HEK293 (cell line): ENCODE data around the gene PRLR.

Experiments
- CTCF ChIA-PET: fragments of 350-600 bp; formaldehyde crosslinking; extraction: SDS; loops from one replicate; lab custom pipeline; 2021; ENCODE audit warnings: antibody characterized with exemption; lab: Yijun Ruan, JAX
- POLR2A ChIA-PET: fragments of 300-600 bp; formaldehyde crosslinking; extraction: SDS; loops from one replicate; lab custom pipeline; 2020; ENCODE audit warnings: antibody characterized with exemption, inconsistent platforms; lab: Yijun Ruan, JAX
- H3K27ac ChIP-seq: fragments of 200-500 bp; sonication (Bioruptor generic); 2 replicates; pipeline ENCODE4 v1.5.1; 2014; ENCODE audit warnings: low read depth, low read length, control low read depth, inconsistent platforms; ENCODE audit errors: extremely low read depth
- H3K36me3 ChIP-seq, 2 experiments: fragments of 200-500 bp in 1 of 2; sonication (Bioruptor generic) in 1 of 2; 1 replicate in 1 of 2; 2 replicates in 1 of 2; pipeline ENCODE4 v1.5.1; 2014 to 2017; ENCODE audit warnings: inconsistent platforms in 2 of 2, low read length in 2 of 2; ENCODE audit not compliant: control insufficient read depth in 2 of 2, insufficient read depth in 1 of 2
- H3K4me1 ChIP-seq: fragments of 200-500 bp; sonication (Bioruptor generic); 2 replicates; pipeline ENCODE4 v1.5.1; 2014; ENCODE audit warnings: mild to moderate bottlenecking, low read length, inconsistent platforms; ENCODE audit not compliant: control insufficient read depth, insufficient read depth
- H3K4me3 ChIP-seq: 2 replicates; pipeline ENCODE4 v1.5.1; 2011; ENCODE audit warnings: low read depth, mild to moderate bottlenecking, control low read depth, low read length, moderate library complexity
- H3K9me3 ChIP-seq: fragments of 200-500 bp; sonication (Bioruptor generic); 2 replicates; pipeline ENCODE4 v1.5.1; 2014; ENCODE audit warnings: low read depth, low read length, inconsistent platforms; ENCODE audit not compliant: control insufficient read depth, insufficient read depth
- ELK4 ChIP-seq: IDR thresholded peaks from 2 replicates; pipeline ENCODE4 v1.6.1; 2011; ENCODE audit warnings: mild to moderate bottlenecking, low read depth, low read length, borderline replicate concordance
- GFI1B ChIP-seq: fragments of 450-650 bp; formaldehyde crosslinking; IDR thresholded peaks from 2 replicates; pipeline ENCODE4 v1.5.1; 2016; ENCODE audit warnings: missing biosample characterization, missing genetic modification characterization
- GLIS1 ChIP-seq: fragments of 450-650 bp; formaldehyde crosslinking; IDR thresholded peaks from 2 replicates; pipeline ENCODE4 v1.5.1; 2016; ENCODE audit warnings: missing biosample characterization, missing genetic modification characterization
- HIC1 ChIP-seq: fragments of 450-650 bp; formaldehyde crosslinking; IDR thresholded peaks from 2 replicates; pipeline ENCODE4 v1.5.1; 2016; ENCODE audit warnings: missing biosample characterization, missing genetic modification characterization
- KLF16 ChIP-seq: fragments of 450-650 bp; formaldehyde crosslinking; IDR thresholded peaks from 2 replicates; pipeline ENCODE4 v1.5.1; 2017; ENCODE audit warnings: missing biosample characterization, missing genetic modification characterization
- KLF8 ChIP-seq: fragments of 450-650 bp; formaldehyde crosslinking; IDR thresholded peaks from 2 replicates; pipeline ENCODE4 v1.5.1; 2016; ENCODE audit warnings: missing biosample characterization, missing genetic modification characterization
- MYNN ChIP-seq: fragments of 450-650 bp; formaldehyde crosslinking; IDR thresholded peaks from 2 replicates; pipeline ENCODE4 v1.5.1; 2016; ENCODE audit warnings: missing biosample characterization, missing genetic modification characterization, borderline replicate concordance
- PRDM6 ChIP-seq: fragments of 450-650 bp; formaldehyde crosslinking; IDR thresholded peaks from 2 replicates; pipeline ENCODE4 v1.5.1; 2017; ENCODE audit warnings: missing biosample characterization, missing genetic modification characterization
- WT1 ChIP-seq: fragments of 450-650 bp; formaldehyde crosslinking; IDR thresholded peaks from 2 replicates; pipeline ENCODE4 v1.5.1; 2016; ENCODE audit warnings: missing biosample characterization, missing genetic modification characterization
- YY1 ChIP-seq: fragments of 450-650 bp; formaldehyde crosslinking; IDR thresholded peaks from 2 replicates; pipeline ENCODE4 v1.5.1; 2018; ENCODE audit warnings: missing biosample characterization, missing genetic modification characterization
- ZFP69B ChIP-seq: fragments of 450-650 bp; formaldehyde crosslinking; IDR thresholded peaks from 2 replicates; pipeline ENCODE4 v1.5.1; 2016; ENCODE audit warnings: missing biosample characterization, missing genetic modification characterization
- ZNF2 ChIP-seq: fragments of 450-650 bp; formaldehyde crosslinking; IDR thresholded peaks from 2 replicates; pipeline ENCODE4 v1.5.1; 2016; ENCODE audit warnings: missing biosample characterization, missing genetic modification characterization
- ZNF26 ChIP-seq: fragments of 450-650 bp; formaldehyde crosslinking; IDR thresholded peaks from 2 replicates; pipeline ENCODE4 v1.5.1; 2016; ENCODE audit warnings: missing biosample characterization, missing genetic modification characterization
- ZNF302 ChIP-seq: fragments of 450-650 bp; formaldehyde crosslinking; IDR thresholded peaks from 2 replicates; pipeline ENCODE4 v1.5.1; 2016; ENCODE audit warnings: missing biosample characterization, missing genetic modification characterization, low read depth
- ZNF324 ChIP-seq: fragments of 450-650 bp; formaldehyde crosslinking; IDR thresholded peaks from 2 replicates; pipeline ENCODE4 v1.5.1; 2016; ENCODE audit warnings: missing biosample characterization, missing genetic modification characterization
- ZNF335 ChIP-seq: fragments of 450-650 bp; formaldehyde crosslinking; conservative IDR thresholded peaks from 2 replicates; pipeline ENCODE4 v1.5.1; 2016; ENCODE audit warnings: missing biosample characterization, missing genetic modification characterization
- ZNF404 ChIP-seq: fragments of 450-650 bp; formaldehyde crosslinking; IDR thresholded peaks from 2 replicates; pipeline ENCODE4 v1.5.1; 2017; ENCODE audit warnings: missing biosample characterization, missing genetic modification characterization
- ZNF423 ChIP-seq: fragments of 450-650 bp; formaldehyde crosslinking; IDR thresholded peaks from 2 replicates; pipeline ENCODE4 v1.5.1; 2016; ENCODE audit warnings: missing biosample characterization, missing genetic modification characterization
- ZNF473 ChIP-seq: fragments of 450-650 bp; formaldehyde crosslinking; IDR thresholded peaks from 2 replicates; pipeline ENCODE4 v1.5.1; 2017; ENCODE audit warnings: missing biosample characterization, missing genetic modification characterization
- ZNF48 ChIP-seq: fragments of 450-650 bp; formaldehyde crosslinking; IDR thresholded peaks from 2 replicates; pipeline ENCODE4 v1.5.1; 2016; ENCODE audit warnings: missing biosample characterization, missing genetic modification characterization
- ZNF558 ChIP-seq: fragments of 450-650 bp; formaldehyde crosslinking; IDR thresholded peaks from 2 replicates; pipeline ENCODE4 v1.5.1; 2016; ENCODE audit warnings: missing biosample characterization, missing genetic modification characterization
- ZNF629 ChIP-seq: fragments of 450-650 bp; formaldehyde crosslinking; IDR thresholded peaks from 2 replicates; pipeline ENCODE4 v1.5.1; 2017; ENCODE audit warnings: missing biosample characterization, missing genetic modification characterization
- ZNF701 ChIP-seq: fragments of 450-650 bp; formaldehyde crosslinking; IDR thresholded peaks from 2 replicates; pipeline ENCODE4 v1.5.1; 2016; ENCODE audit warnings: missing biosample characterization, missing genetic modification characterization
- ZNF704 ChIP-seq: fragments of 450-650 bp; formaldehyde crosslinking; IDR thresholded peaks from 2 replicates; pipeline ENCODE4 v1.5.1; 2016; ENCODE audit warnings: missing biosample characterization, missing genetic modification characterization
- ZNF837 ChIP-seq: fragments of 450-650 bp; formaldehyde crosslinking; IDR thresholded peaks from 2 replicates; pipeline ENCODE4 v1.5.1; 2016; ENCODE audit warnings: missing biosample characterization, missing genetic modification characterization
- ZSCAN5A ChIP-seq: fragments of 450-650 bp; formaldehyde crosslinking; IDR thresholded peaks from 2 replicates; pipeline ENCODE4 v1.5.1; 2016; ENCODE audit warnings: missing biosample characterization, missing genetic modification characterization

PRLR gene

GRCh38 chr5:35239476-35239875 is 9.2 kb upstream of the PRLR start:
- Histone ChIP-seq H3K9me3 (no peaks in the 10 kb centered on the region), H3K36me3 (no peaks in the 10 kb centered on the region), H3K4me1 (no peaks in the 10 kb centered on the region), H3K27ac (no peak overlapping the region), H3K4me3 (no peak overlapping the region)
- ChIA-PET CTCF (interaction anchor here (0.9 kb wide), 1 partner anchor 10 kb away, joined by 3 read pairs; the partner anchor contains the start of gene PRLR), POLR2A (no interaction called here)
- TF ChIP-seq ZNF558 (no peak), ZNF701 (tag by site-specific recombination) (no peak), ZSCAN5A (tag by site-specific recombination) (no peak), YY1 (tag by site-specific recombination) (no peak), ZNF26 (no peak), ZNF2 (tag by site-specific recombination) (no peak), GFI1B (tag by site-specific recombination) (no peak), WT1 (tag by site-specific recombination) (no peak), HIC1 (no peak), ZNF473 (tag by site-specific recombination) (no peak), ZNF629 (tag by site-specific recombination) (no peak), ZNF335 (tag by site-specific recombination) (no peak), ZNF302 (tag by site-specific recombination) (no peak), GLIS1 (tag by site-specific recombination) (no peak), ZNF423 (tag by site-specific recombination) (no peak), ZNF837 (tag by site-specific recombination) (no peak)

GRCh38 chr5:35237580-35238376 is 7.5 kb upstream of the PRLR start:
- no peaks in the 10 kb centered on the region for H3K9me3 ChIP-seq
- H3K36me3 ChIP-seq = no peaks in the 10 kb centered on the region
- CTCF ChIA-PET = no interaction called here
- no peaks in the 10 kb centered on the region for H3K4me1 ChIP-seq
- POLR2A ChIA-PET = no interaction called here
- H3K4me3 ChIP-seq = no peak overlapping the region
- H3K27ac ChIP-seq = no peak overlapping the region
- TF ChIP-seq ZNF2 (tag by site-specific recombination) (no peak), ZNF324 (tag by site-specific recombination) (no peak), PRDM6 (no peak), KLF8 (no peak), KLF16 (no peak), ZFP69B (tag by site-specific recombination) (no peak), MYNN (tag by site-specific recombination) (no peak), ZNF48 (tag by site-specific recombination) (no peak), ZNF404 (tag by site-specific recombination) (no peak), ZNF704 (no peak), ELK4 (no peak)
